ENCODE results near the gene HOXC11.

- TF ChIP-seq, protein P1, sequence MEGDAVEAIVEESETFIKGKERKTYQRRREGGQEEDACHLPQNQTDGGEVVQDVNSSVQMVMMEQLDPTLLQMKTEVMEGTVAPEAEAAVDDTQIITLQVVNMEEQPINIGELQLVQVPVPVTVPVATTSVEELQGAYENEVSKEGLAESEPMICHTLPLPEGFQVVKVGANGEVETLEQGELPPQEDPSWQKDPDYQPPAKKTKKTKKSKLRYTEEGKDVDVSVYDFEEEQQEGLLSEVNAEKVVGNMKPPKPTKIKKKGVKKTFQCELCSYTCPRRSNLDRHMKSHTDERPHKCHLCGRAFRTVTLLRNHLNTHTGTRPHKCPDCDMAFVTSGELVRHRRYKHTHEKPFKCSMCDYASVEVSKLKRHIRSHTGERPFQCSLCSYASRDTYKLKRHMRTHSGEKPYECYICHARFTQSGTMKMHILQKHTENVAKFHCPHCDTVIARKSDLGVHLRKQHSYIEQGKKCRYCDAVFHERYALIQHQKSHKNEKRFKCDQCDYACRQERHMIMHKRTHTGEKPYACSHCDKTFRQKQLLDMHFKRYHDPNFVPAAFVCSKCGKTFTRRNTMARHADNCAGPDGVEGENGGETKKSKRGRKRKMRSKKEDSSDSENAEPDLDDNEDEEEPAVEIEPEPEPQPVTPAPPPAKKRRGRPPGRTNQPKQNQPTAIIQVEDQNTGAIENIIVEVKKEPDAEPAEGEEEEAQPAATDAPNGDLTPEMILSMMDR (IDR thresholded peaks at IDR 0.05): no peak
- TF ChIP-seq POLR2A (IDR thresholded peaks at IDR 0.05): no peak
Observed at GRCh38 chr12:54018468-54018984, 45.6 kb downstream of the HOXC11 start.

Measured in transverse colon (tissue), 3 donors.